GM12878 (cell line): Measurements from ENCODE around the gene HOXB1. TPM values are rescaled to one million over a fixed set of nuclear protein-coding genes. Genes with fewer than 3 reads are reported as not detected.

ENCODE experiments used
- ATAC-seq: fragments of 200-7000 bp; cut with Tn5 transposase; 3 replicates; pipeline ENCODE4 v1.9.1; 2020; ENCODE audit warnings: mild to moderate bottlenecking, moderate library complexity
- BruUV-seq: library from RNA; stranded (reverse); fragments of 400-500 nt; replicated peaks from 2 replicates; lab custom pipeline; 2021; lab: Mats Ljungman, UMichigan
- CTCF ChIA-PET: fragments of 300-600 bp; sonication (Branson Sonifier 250); formaldehyde crosslinking; extraction: SDS; loops from one replicate; lab custom pipeline; 2021; ENCODE audit warnings: inconsistent platforms; lab: Yijun Ruan, JAX
- POLR2A ChIA-PET: fragments of 350-600 bp; formaldehyde crosslinking; extraction: SDS; loops from one replicate; lab custom pipeline; 2021; ENCODE audit warnings: inconsistent platforms; lab: Charles Lee
- RAD21 ChIA-PET: fragments of 300-600 bp; sonication (Branson Sonifier 250); formaldehyde crosslinking; loops from one replicate; lab custom pipeline; 2023; ENCODE audit warnings: antibody characterized with exemption; ENCODE audit not compliant: unreplicated experiment; lab: Charles Lee
- SMC1A ChIA-PET: fragments of 300-600 bp; sonication (Branson Sonifier 250); formaldehyde crosslinking; loops from one replicate; lab custom pipeline; 2023; ENCODE audit not compliant: unreplicated experiment, uncharacterized antibody; lab: Charles Lee
- DNase-seq: peaks from one replicate; pipeline ENCODE4 v3.0.0-alpha.2; 2011; ENCODE audit warnings: low read depth, low spot score
- FAIRE-seq: peaks from 3 replicates; lab custom pipeline; 2011; peaks lifted over from hg19 to GRCh38; lab: Jason Lieb, UNC
- H2AFZ ChIP-seq: 2 replicates; pipeline ENCODE4 v1.6.0; 2011; ENCODE audit warnings: low read depth, low read length, control low read depth; ENCODE audit not compliant: control insufficient read depth
- H3K27ac ChIP-seq: 2 replicates; pipeline ENCODE4 v1.5.1; 2011; ENCODE audit warnings: control low read depth; ENCODE audit not compliant: control insufficient read depth, insufficient read depth
- H3K27me3 ChIP-seq, 2 experiments: replicated peaks in 1 of 2; 2 replicates each; pipeline versions ENCODE4 v1.6.0 to v1.6.1; 2011; ENCODE audit warnings: low read length in 1 of 2; ENCODE audit not compliant: control insufficient read depth in 2 of 2, insufficient read depth in 2 of 2
- H3K36me3 ChIP-seq, 2 experiments: 2 replicates each; pipeline ENCODE4 v1.5.1; 2011; ENCODE audit warnings: low read length in 1 of 2; ENCODE audit not compliant: control insufficient read depth in 2 of 2, insufficient read depth in 2 of 2
- H3K4me1 ChIP-seq: 2 replicates; pipeline ENCODE4 v1.6.1; 2011; ENCODE audit warnings: mild to moderate bottlenecking, low read length, moderate library complexity, mixed read lengths; ENCODE audit not compliant: control insufficient read depth, insufficient read depth
- H3K4me2 ChIP-seq: 2 replicates; pipeline ENCODE4 v1.6.0; 2011; ENCODE audit warnings: control low read depth; ENCODE audit not compliant: control insufficient read depth, insufficient read depth
- H3K4me3 ChIP-seq: fragments of 200-600 bp; sonication (generic); 2 replicates; pipeline ENCODE4 v1.5.1; 2016
- H3K79me2 ChIP-seq: 2 replicates; pipeline ENCODE4 v1.6.0; 2011; ENCODE audit warnings: low read length; ENCODE audit not compliant: control insufficient read depth, insufficient read depth
- H3K9ac ChIP-seq: 2 replicates; pipeline ENCODE4 v1.8.0; 2011; ENCODE audit warnings: low read length, control low read depth, mixed read lengths; ENCODE audit not compliant: control insufficient read depth, insufficient read depth
- H3K9me3 ChIP-seq: replicated peaks from 3 replicates; pipeline ENCODE4 v1.5.1; 2011; ENCODE audit warnings: mild to moderate bottlenecking, low read length; ENCODE audit not compliant: control insufficient read depth, insufficient read depth
- H4K20me1 ChIP-seq: 2 replicates; pipeline ENCODE4 v1.6.0; 2011; ENCODE audit not compliant: control insufficient read depth, insufficient read depth
- ASH2L ChIP-seq: fragments of 300-600, 200-600 bp; sonication (generic); IDR thresholded peaks from 2 replicates; pipeline ENCODE4 v1.6.1; 2017; ENCODE audit warnings: low read depth, mild to moderate bottlenecking, borderline replicate concordance
- ATF3 ChIP-seq: IDR thresholded peaks from 2 replicates; pipeline ENCODE4 v1.6.1; 2011; ENCODE audit warnings: low read depth, mild to moderate bottlenecking, low read length, moderate library complexity, borderline replicate concordance; ENCODE audit errors: extremely low read depth
- CHD1 ChIP-seq: IDR thresholded peaks from 2 replicates; pipeline ENCODE4 v1.6.1; 2012; ENCODE audit warnings: low read depth, low read length, improper control_type of control experiment
- CREB1 ChIP-seq: IDR thresholded peaks from 2 replicates; pipeline ENCODE4 v1.6.1; 2012; ENCODE audit warnings: low read depth, mild to moderate bottlenecking, inconsistent platforms
- EP300 ChIP-seq, 2 experiments: fragments of 150-350 bp in 1 of 2; IDR thresholded peaks; 2 replicates each; pipeline ENCODE4 v1.6.1; 2011 to 2012; ENCODE audit warnings: low read depth in 2 of 2, low read length in 2 of 2, borderline replicate concordance in 1 of 2, improper control_type of control experiment in 1 of 2, inconsistent platforms in 1 of 2; ENCODE audit not compliant: control insufficient read depth in 1 of 2
- HDAC2 ChIP-seq: fragments of 200-600 bp; sonication (generic); IDR thresholded peaks from 2 replicates; pipeline ENCODE4 v1.6.1; 2017
- IRF4 ChIP-seq: IDR thresholded peaks from 2 replicates; pipeline ENCODE4 v1.6.1; 2011; ENCODE audit warnings: low read depth, low read length
- KLF5 ChIP-seq: fragments of 450-650 bp; IDR thresholded peaks from 2 replicates; pipeline ENCODE4 v1.6.1; 2014; ENCODE audit warnings: mild to moderate bottlenecking; ENCODE audit not compliant: partially characterized antibody
- LARP7 ChIP-seq: fragments of 450-650 bp; IDR thresholded peaks from 2 replicates; pipeline ENCODE4 v1.6.1; 2017; ENCODE audit warnings: mild to moderate bottlenecking
- MTA3 ChIP-seq: IDR thresholded peaks from 2 replicates; pipeline ENCODE4 v1.6.1; 2012; ENCODE audit warnings: low read length, inconsistent platforms, borderline replicate concordance
- NBN ChIP-seq: fragments of 450-650 bp; IDR thresholded peaks from 2 replicates; pipeline ENCODE4 v1.6.1; 2016
- NFXL1 ChIP-seq: fragments of 450-650 bp; IDR thresholded peaks from 2 replicates; pipeline ENCODE4 v1.6.1; 2017; ENCODE audit warnings: antibody characterized with exemption, mild to moderate bottlenecking, borderline replicate concordance
- PBX3 ChIP-seq: IDR thresholded peaks from 2 replicates; pipeline ENCODE4 v1.6.1; 2011; ENCODE audit warnings: mild to moderate bottlenecking, low read depth, low read length, moderate library complexity; ENCODE audit not compliant: insufficient replicate concordance
- SIN3A ChIP-seq: IDR thresholded peaks from 2 replicates; pipeline ENCODE4 v1.6.1; 2012; ENCODE audit warnings: low read depth, low read length, improper control_type of control experiment
- SIX5 ChIP-seq: IDR thresholded peaks from 2 replicates; pipeline ENCODE4 v1.6.1; 2011; ENCODE audit warnings: mild to moderate bottlenecking, low read depth, low read length, moderate library complexity; ENCODE audit not compliant: severe bottlenecking
- SP1 ChIP-seq: IDR thresholded peaks from one replicate; pipeline ENCODE4 v1.6.1; 2011; ENCODE audit warnings: low read depth, low read length
- SREBF2 ChIP-seq: IDR thresholded peaks from 2 replicates; pipeline ENCODE4 v1.6.1; 2012; ENCODE audit warnings: mild to moderate bottlenecking, low read length
- ZBED1 ChIP-seq: IDR thresholded peaks from 2 replicates; pipeline ENCODE4 v1.6.1; 2016; ENCODE audit warnings: borderline replicate concordance
- ZBTB4 ChIP-seq: fragments of 450-650 bp; formaldehyde crosslinking; IDR thresholded peaks from 2 replicates; pipeline ENCODE4 v1.4.0; 2022; ENCODE audit warnings: mild to moderate bottlenecking, moderate library complexity
- ZNF217 ChIP-seq: fragments of 450-650 bp; IDR thresholded peaks from 2 replicates; pipeline ENCODE4 v1.6.1; 2017; ENCODE audit warnings: antibody characterized with exemption, mild to moderate bottlenecking
- WGBS: methylation state at CpG from one replicate; pipeline ENCODE4 v1.1.6; 2016; ENCODE audit warnings: low lambda C conversion rate; ENCODE audit not compliant: insufficient replicate concordance, insufficient coverage; ENCODE audit errors: missing lambda C conversion rate; 5-methylcytosine and 5-hydroxymethylcytosine counted together
- in situ Hi-C: fragments of 300-500 bp; cut with MboI; formaldehyde crosslinking; loops from 9 replicates; pipeline ENCODE4 v1.14.3; 2018; ENCODE audit warnings: mixed read lengths
- intact Hi-C: fragments of 100-400 bp; cut with micrococcal nuclease; formaldehyde crosslinking; loops from one replicate; pipeline ENCODE4 v1.14.2; 2022; ENCODE audit not compliant: unreplicated experiment
- polyA plus RNA-seq, 11 experiments: library from polyadenylated mRNA; depleted of rRNA in 4 of 11; unstranded in 6 of 11; stranded (reverse) in 5 of 11; fragments of >200 nt; fragmentation: Nextera tagmentation in 4 of 11; fragmentation: Illumina TruSeq in 1 of 11; extraction: Ambion mirVana in 4 of 11; extraction: Trizol in 1 of 11; gene quantifications; 1 replicate in 1 of 11; 2 replicates in 10 of 11; pipeline versions ENCODE4 v1.2.1 to v1.2.3, GENCODE V29; 2011 to 2016; ENCODE audit warnings: inconsistent platforms in 2 of 11, missing spikeins in 2 of 11, low read depth in 1 of 11
- total RNA-seq, 4 experiments: library from RNA; depleted of rRNA in 3 of 4; stranded (reverse); fragments of >200 nt in 3 of 4; fragmentation: Illumina TruSeq in 1 of 4; extraction: Trizol in 1 of 4; gene quantifications; 2 replicates each; pipeline versions ENCODE4 v1.2.1 to v1.2.3, GENCODE V29; 2013 to 2021

HOXB1 gene
- total and polyA plus RNA-seq, 10 of the 15 experiments (the other 5 are each of a cell fraction or from before 2014, with no cell fraction given): not detected

GRCh38 chr17:48528936-48529682, 1.7 kb downstream of the HOXB1 start:
- POLR2A ChIA-PET: interaction anchor here (1.5 kb wide), 1 partner anchor 14 kb away, joined by 5 read pairs; no protein-coding TSS in a partner anchor
- WGBS: 60% methylated on average over 11 of the region's 11 CpGs

More at GRCh38 chr17:48528936-48529682, 1.7 kb downstream of the HOXB1 start:
- no TSS peak for BruUV-seq
- H2AFZ ChIP-seq: no peak overlapping the region
- no peak for DNase-seq
- SMC1A ChIA-PET: interaction anchor here (1.1 kb wide), 1 partner anchor 91 kb away, joined by 3 read pairs; no protein-coding TSS in a partner anchor
- H3K27ac ChIP-seq: no peak overlapping the region
- H3K4me3 ChIP-seq: no peak overlapping the region
- RAD21 ChIA-PET: interaction anchor here (0.7 kb wide), 1 partner anchor 28 kb away, joined by 3 read pairs; no protein-coding TSS in a partner anchor
- no peak for FAIRE-seq
- H3K9me3 ChIP-seq: no peaks in the 10 kb centered on the region
- intact Hi-C loops: no loop called here
- no peaks in the 10 kb centered on the region for H3K79me2 ChIP-seq
- in situ Hi-C loops: no loop called here
- no peak for ATAC-seq
- no peak for TF ChIP-seq MTA3
- TF ChIP-seq SREBF2: no peak
- TF ChIP-seq EP300 (IDR thresholded peaks at IDR 0.05; ENCODE audit: borderline replicate concordance in 1 of 2, control insufficient read depth in 1 of 2, low read depth in 2 of 2, low read length in 2 of 2): no peak
- TF ChIP-seq SIX5: no peak
- no peak for TF ChIP-seq SIN3A
- TF ChIP-seq SP1: no peak
- no peak for TF ChIP-seq ASH2L
- no peak for TF ChIP-seq CREB1
- TF ChIP-seq ZNF217: no peak
- TF ChIP-seq CHD1: no peak
- TF ChIP-seq NBN: no peak
- no peak for TF ChIP-seq IRF4
- no peak for TF ChIP-seq KLF5
- no peak for TF ChIP-seq ATF3
- TF ChIP-seq NFXL1: no peak
- no peak for TF ChIP-seq LARP7
- TF ChIP-seq ZBED1: no peak
- no peak for TF ChIP-seq ZBTB4 (CRISPR knock-in tag)
- no peak for TF ChIP-seq HDAC2
- TF ChIP-seq PBX3: no peak
- H3K4me2 ChIP-seq: no peak overlapping the region
- H3K9ac ChIP-seq: no peak overlapping the region
- H3K4me1 ChIP-seq: no peaks in the 10 kb centered on the region
- CTCF ChIA-PET: no interaction called here
- 0 out of 4 replicates have a peak, but pooled peaks cover 0 to 3% of the 10 kb centered on the region in 2 experiments for H3K27me3 ChIP-seq
- no peaks in the 10 kb centered on the region for H3K36me3 ChIP-seq
- H4K20me1 ChIP-seq: no peaks in the 10 kb centered on the region
